GM18951 (cell line): Measurements from ENCODE around the gene ALKBH3.

Experiments used
- POLR2A ChIP-seq: IDR thresholded peaks from 4 replicates; pipeline ENCODE4 v1.6.1; 2011; ENCODE audit warnings: mild to moderate bottlenecking; ENCODE audit not compliant: insufficient read length, insufficient read depth; ENCODE audit errors: extremely low read depth
- in situ Hi-C: fragments of 300-500 bp; cut with MboI; formaldehyde crosslinking; loops from one replicate; pipeline ENCODE4 v1.12.0; 2022; ENCODE audit warnings: low sequenced_read_pairs, mixed read lengths, inconsistent platforms; ENCODE audit not compliant: unreplicated experiment

The ALKBH3 gene

GRCh38 chr11:43947003-43947500 is 66.4 kb downstream of the ALKBH3 start:
- TF ChIP-seq POLR2A, result no peak
- in situ Hi-C loops, result no loop called here

DNA sequence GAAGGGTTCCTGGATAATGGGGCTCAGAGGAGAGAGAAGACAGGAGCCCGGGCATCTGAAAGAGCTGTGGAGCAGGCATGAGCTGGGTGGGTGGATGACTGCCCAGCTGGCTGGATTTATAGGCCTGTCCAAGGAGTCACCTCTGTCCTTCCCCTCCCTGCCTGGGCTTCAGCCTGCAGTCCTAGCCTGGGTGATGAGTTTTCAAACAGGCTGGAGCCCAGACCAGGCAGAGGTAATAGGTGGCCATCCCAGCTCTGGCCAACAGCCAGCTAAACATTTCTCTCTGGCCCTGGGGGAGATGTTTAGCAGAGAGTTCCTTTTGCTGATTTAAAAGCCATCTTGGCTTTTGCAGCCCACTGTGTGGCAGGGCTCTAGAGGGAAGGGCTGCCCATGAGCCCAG is 67.2 kb downstream of the ALKBH3 start:
- in situ Hi-C loops, result no loop called here
- TF ChIP-seq POLR2A, result no peak

DNA sequence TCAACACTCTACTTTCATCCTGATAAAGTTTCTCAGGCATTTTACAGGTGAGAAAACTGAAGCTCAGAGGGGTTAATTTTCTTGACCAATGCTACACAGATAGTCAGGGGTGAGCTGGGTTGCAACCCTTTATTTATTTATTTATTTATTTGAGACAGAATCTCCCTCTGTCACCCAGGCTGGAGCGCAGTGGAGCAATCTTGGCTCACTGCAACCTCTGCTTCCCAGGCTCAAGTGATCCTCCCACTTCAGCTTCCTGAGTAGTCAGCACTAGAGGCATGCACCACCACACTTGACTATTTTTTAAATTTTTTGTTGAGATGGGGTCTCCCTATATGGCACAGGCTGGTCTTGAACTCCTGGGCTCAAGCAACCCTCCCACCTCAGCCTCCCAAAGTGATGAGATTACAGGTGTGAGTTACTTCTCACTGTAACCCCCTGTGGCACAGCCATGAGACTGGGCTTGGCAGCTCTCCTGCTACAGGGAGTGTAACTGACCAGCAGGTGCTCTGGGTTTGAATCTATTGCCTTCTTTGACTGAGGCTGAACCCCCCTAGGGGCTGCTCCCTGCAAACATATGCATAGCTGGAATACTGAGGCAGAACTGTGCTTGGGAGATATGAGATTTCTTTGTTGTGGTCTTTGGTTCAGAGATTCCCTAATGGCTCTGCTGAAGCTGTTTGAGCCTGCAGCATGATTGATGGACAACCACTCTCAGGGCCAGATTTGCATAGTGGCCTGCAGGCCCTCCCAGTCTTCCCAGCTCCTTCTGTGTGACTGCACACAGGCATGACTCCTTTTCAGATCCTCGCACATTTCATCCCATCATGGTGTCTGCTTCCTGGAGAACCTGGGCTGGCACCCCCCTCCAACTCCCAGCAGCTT is 68.0 kb downstream of the ALKBH3 start:
- in situ Hi-C loops, result no loop called here
- TF ChIP-seq POLR2A, result no peak

DNA sequence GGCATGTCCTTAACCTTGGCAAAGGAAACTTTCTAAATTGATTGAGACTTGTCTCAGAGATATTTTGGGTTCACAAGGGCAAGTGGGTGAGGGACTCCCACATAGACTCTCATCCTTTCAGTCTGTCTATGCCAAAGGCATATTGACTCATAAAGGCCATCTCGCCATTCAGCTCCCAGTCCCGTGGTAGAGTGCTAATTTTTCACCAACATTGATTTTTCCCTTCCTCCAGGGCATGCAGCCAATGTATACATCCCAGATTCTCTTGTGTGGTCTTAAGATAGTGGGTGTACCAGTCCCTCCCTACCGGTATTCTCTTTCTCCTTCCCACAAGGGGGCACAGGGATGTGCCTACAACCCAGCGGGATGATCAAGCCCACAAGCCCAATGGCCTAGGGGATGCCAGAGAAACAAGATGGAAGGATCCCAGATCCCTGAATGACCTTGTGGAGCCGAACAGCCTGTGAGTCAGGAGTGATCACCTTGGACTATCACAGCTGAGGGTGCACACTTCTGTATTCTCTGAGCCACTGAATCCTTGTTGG is 69.8 kb downstream of the ALKBH3 start:
- in situ Hi-C loops, result no loop called here
- TF ChIP-seq POLR2A, result no peak

DNA sequence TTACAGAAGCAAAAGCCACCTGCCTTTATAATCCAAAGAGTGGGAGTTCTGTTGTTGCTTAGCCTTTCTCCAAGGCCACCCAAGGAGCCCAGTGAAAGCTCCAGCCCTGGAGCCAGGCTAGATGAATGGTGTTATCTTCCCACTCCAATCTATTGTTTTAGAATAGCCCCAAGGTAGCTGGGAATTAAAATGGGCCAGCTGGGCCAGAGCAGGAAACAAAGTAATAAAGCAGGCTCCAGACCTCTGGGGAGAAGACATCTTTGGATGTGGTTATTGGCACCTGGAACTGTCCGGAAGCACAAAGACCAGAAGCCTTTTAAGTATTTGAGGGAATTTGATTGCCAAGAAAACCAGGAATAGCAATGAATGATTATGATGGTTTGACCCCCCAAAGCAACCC is 70.6 kb downstream of the ALKBH3 start:
- in situ Hi-C loops, result no loop called here
- TF ChIP-seq POLR2A, result no peak

DNA sequence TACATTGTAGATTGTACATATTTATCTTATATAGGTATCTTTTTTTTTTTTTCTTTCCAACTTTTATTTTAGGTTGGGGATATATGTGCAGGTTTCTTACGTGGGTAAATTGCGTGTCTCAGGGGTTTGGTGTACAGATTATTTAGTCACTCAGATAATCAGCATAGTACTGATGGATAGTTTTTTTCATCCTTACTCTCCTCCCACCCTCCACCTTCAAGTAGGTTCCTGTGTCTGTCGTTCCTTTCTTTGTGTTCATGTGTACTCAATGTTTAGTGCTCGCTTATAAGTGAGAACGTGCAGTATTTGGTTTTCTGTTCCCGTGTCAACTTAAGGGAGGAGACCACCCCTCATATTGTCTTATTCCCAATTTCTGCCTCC is 71.4 kb downstream of the ALKBH3 start:
- in situ Hi-C loops, result no loop called here
- TF ChIP-seq POLR2A, result no peak

GRCh38 chr11:43952401-43953342 is 72.0 kb downstream of the ALKBH3 start:
- in situ Hi-C loops, result no loop called here
- no peak for TF ChIP-seq POLR2A

- in situ Hi-C loops, result no loop called here
- TF ChIP-seq POLR2A, result no peak
These were observed 72.9 kb downstream of the ALKBH3 start for GRCh38 chr11:43953521-43953920.

DNA sequence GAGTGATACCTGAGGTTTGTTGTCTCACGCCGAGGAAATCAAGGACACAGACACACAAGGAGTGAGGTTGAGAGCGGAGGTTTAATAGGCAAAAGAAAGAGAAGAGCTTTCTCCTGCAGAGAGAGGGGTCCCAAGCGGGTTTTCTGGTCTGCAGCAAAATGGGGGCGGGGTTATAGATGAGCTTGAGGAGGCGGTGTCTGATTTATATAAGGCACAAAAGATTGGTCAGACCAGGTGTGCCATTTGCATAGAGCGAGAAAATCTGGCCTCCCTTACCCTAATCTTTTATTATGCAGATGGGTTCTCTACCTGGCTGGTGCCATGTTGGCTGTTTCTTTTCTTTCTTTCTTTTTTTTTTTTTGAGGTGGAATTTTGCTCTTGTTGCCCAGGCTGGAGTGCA is 73.6 kb downstream of the ALKBH3 start:
- TF ChIP-seq POLR2A, result no peak
- in situ Hi-C loops, result no loop called here

- in situ Hi-C loops, result no loop called here
- no peak for TF ChIP-seq POLR2A
These were observed 74.9 kb downstream of the ALKBH3 start for GRCh38 chr11:43955381-43956118.

DNA sequence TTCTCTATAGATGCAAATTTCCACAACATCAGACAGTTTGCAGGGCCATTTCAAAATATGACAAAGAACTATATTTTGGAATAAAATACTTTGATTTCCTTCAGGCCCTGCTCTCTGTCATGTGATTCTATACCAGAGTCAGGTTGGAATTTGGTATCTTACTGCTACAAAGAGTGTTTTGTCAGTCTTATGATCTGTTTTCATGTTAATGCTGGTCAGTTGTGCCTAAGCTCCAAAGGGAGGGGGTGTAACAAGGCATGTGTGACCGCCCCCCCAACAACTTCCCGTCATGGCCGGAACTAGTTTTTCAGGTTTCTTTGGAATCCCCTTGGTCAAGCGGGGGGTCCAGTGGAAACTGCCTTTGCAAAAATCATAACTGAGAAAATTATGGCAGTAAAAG is 76.9 kb downstream of the ALKBH3 start:
- in situ Hi-C loops, result no loop called here
- TF ChIP-seq POLR2A, result no peak

DNA sequence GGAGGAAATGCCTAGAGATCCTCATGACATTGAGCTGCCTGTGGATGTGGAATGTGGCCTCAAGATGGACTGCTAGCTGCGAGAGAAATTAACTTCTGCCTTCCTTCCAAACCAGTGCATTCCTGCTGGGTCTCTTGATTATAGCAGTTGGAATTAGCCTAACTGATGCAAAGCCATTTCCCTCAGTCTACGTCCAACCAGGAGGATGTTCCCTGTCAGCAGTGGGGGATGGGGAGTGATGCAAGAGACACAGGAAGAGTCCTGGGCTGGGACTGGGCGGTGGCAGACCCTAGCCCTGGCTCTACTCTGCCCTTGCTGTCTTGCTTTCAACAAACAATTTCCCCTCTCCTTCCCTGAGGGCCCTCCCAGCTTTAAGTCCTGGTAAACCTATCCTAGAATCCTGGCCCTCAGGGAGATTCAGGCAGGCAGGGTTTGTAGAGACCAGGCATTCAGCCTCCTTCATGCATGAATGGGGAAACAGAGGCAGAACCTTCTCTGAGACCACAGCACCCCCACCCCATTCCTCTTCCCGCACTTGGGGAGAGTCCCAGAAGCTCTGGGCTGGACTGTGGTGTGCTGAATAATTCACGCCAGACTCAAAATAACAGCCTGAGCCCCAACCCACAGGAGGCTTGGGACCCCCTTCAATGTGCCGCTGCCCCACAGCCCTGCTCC is 78.8 kb downstream of the ALKBH3 start:
- in situ Hi-C loops, result no loop called here
- no peak for TF ChIP-seq POLR2A
